Endothelial cell of umbilical vein (primary cell): ENCODE data around the gene PRDX5. TPM values are rescaled to one million over a fixed set of nuclear protein-coding genes. Genes with fewer than 3 reads are reported as not detected.

Experiments
- BruUV-seq: library from RNA; stranded (reverse); fragments of 400-500 nt; replicated peaks from 2 replicates; lab custom pipeline; 2021; lab: Mats Ljungman, UMichigan
- CTCF ChIA-PET: fragments of 300-600, 350-600 bp; sonication (Branson Sonifier 250); formaldehyde crosslinking; loops from one replicate; lab custom pipeline; 2021; ENCODE audit warnings: antibody characterized with exemption, inconsistent platforms; lab: Charles Lee
- POLR2A ChIA-PET: fragments of 300-600, 350-600 bp; sonication (Branson Sonifier 250); formaldehyde crosslinking; loops from one replicate; lab custom pipeline; 2021; ENCODE audit warnings: antibody characterized with exemption, inconsistent platforms; lab: Charles Lee
- DNase-seq: peaks from one replicate; pipeline ENCODE4 v3.0.0-alpha.2; 2011; ENCODE audit warnings: low read depth, low spot score
- FAIRE-seq: peaks from 2 replicates; lab custom pipeline; 2011; peaks lifted over from hg19 to GRCh38; lab: Jason Lieb, UNC
- H2AFZ ChIP-seq: 2 replicates; pipeline ENCODE4 v1.6.0; 2012; ENCODE audit warnings: low read depth, low read length, control low read depth, inconsistent platforms
- H3K27ac ChIP-seq: 2 replicates; pipeline ENCODE4 v1.5.1; 2011; ENCODE audit warnings: low read depth, mild to moderate bottlenecking, control low read depth, low read length, moderate library complexity; ENCODE audit not compliant: insufficient read depth
- H3K27me3 ChIP-seq, 2 experiments: 2 replicates each; pipeline versions ENCODE4 v1.6.0 to v1.6.1; 2011; ENCODE audit warnings: low read length in 2 of 2, mixed read lengths in 1 of 2; ENCODE audit not compliant: control insufficient read depth in 2 of 2, insufficient read depth in 2 of 2
- H3K36me3 ChIP-seq, 2 experiments: 2 replicates in 1 of 2; 3 replicates in 1 of 2; pipeline ENCODE4 v1.5.1; 2011; ENCODE audit warnings: low read length in 2 of 2, mild to moderate bottlenecking in 1 of 2, moderate library complexity in 1 of 2; ENCODE audit not compliant: control insufficient read depth in 2 of 2, insufficient read depth in 2 of 2; ENCODE audit errors: extremely low read depth in 1 of 2
- H3K4me1 ChIP-seq: 3 replicates; pipeline ENCODE4 v1.5.1; 2011; ENCODE audit warnings: mild to moderate bottlenecking, low read length; ENCODE audit not compliant: control insufficient read depth, insufficient read depth; ENCODE audit errors: extremely low read depth
- H3K4me2 ChIP-seq: 2 replicates; pipeline ENCODE4 v1.6.1; 2011; ENCODE audit warnings: low read length, control low read depth, mixed read lengths; ENCODE audit not compliant: insufficient read depth
- H3K4me3 ChIP-seq, 3 experiments: fragments of 200-600 bp in 1 of 3; sonication (generic), shearing (Covaris generic) in 1 of 3; replicated peaks in 1 of 3; 2 replicates each; pipeline ENCODE4 v1.5.1; 2011 to 2016; ENCODE audit warnings: control low read depth in 3 of 3, low read length in 3 of 3, mild to moderate bottlenecking in 2 of 3, inconsistent platforms in 1 of 3, low read depth in 1 of 3, moderate library complexity in 1 of 3; ENCODE audit not compliant: insufficient read depth in 1 of 3
- H3K79me2 ChIP-seq: 2 replicates; pipeline ENCODE4 v1.6.0; 2012; ENCODE audit warnings: low read length, inconsistent platforms; ENCODE audit not compliant: control insufficient read depth, insufficient read depth
- H3K9ac ChIP-seq: replicated peaks from 2 replicates; pipeline ENCODE3; 2011; ENCODE audit warnings: low read length, control low read depth; ENCODE audit not compliant: insufficient read depth; ENCODE audit errors: extremely low read depth
- H3K9me1 ChIP-seq: replicated peaks from 3 replicates; pipeline ENCODE4 v1.6.0; 2011; ENCODE audit warnings: mild to moderate bottlenecking, low read length; ENCODE audit not compliant: control insufficient read depth, insufficient read depth; ENCODE audit errors: extremely low read depth
- H3K9me3 ChIP-seq: replicated peaks from 2 replicates; pipeline ENCODE4 v1.5.1; 2012; ENCODE audit warnings: low read length, inconsistent platforms; ENCODE audit not compliant: control insufficient read depth, insufficient read depth
- H4K20me1 ChIP-seq: replicated peaks from 2 replicates; pipeline ENCODE3; 2011; ENCODE audit warnings: mild to moderate bottlenecking, low read length; ENCODE audit not compliant: control insufficient read depth, insufficient read depth; ENCODE audit errors: extremely low read depth
- CTCF ChIP-seq, 2 donors: IDR thresholded peaks; 1 replicate in 1 of 2; 2 replicates in 1 of 2; pipeline ENCODE4 v1.5.1; 2011; ENCODE audit warnings: low read length in 2 of 2, mild to moderate bottlenecking in 2 of 2, moderate library complexity in 2 of 2, control low read depth in 1 of 2, inconsistent platforms in 1 of 2, low read depth in 1 of 2; ENCODE audit not compliant: insufficient read depth in 1 of 2; ENCODE audit errors: extremely low read depth in 1 of 2
- EZH2 ChIP-seq: IDR thresholded peaks from 2 replicates; pipeline ENCODE4 v1.6.1; 2012; ENCODE audit warnings: borderline replicate concordance, low read depth, mild to moderate bottlenecking, moderate library complexity, low read length, inconsistent platforms; ENCODE audit not compliant: severe bottlenecking
- FOS ChIP-seq: IDR thresholded peaks from 2 replicates; pipeline ENCODE4 v1.6.1; 2011; ENCODE audit warnings: mild to moderate bottlenecking, low read length, moderate library complexity, borderline replicate concordance; ENCODE audit not compliant: insufficient read depth
- GATA2 ChIP-seq: IDR thresholded peaks from 2 replicates; pipeline ENCODE4 v1.7.0; 2011; ENCODE audit warnings: low read depth, mild to moderate bottlenecking, moderate library complexity, mixed read lengths, low read length; ENCODE audit not compliant: insufficient read length, insufficient read depth
- JUN ChIP-seq: IDR thresholded peaks from 2 replicates; pipeline ENCODE4 v1.6.1; 2011; ENCODE audit warnings: borderline replicate concordance, low read depth; ENCODE audit not compliant: insufficient read length, insufficient read depth
- MAX ChIP-seq: IDR thresholded peaks from 2 replicates; pipeline ENCODE4 v1.6.1; 2011; ENCODE audit not compliant: insufficient read depth, insufficient read length
- MYC ChIP-seq: IDR thresholded peaks from one replicate; pipeline ENCODE4 v1.6.1; 2011; ENCODE audit warnings: mild to moderate bottlenecking, low read depth, low read length
- POLR2A ChIP-seq: IDR thresholded peaks from 2 replicates; pipeline ENCODE4 v1.6.1; 2012; ENCODE audit warnings: low read depth, mild to moderate bottlenecking, control low read depth, low read length
- POLR2AphosphoS5 ChIP-seq: IDR thresholded peaks from 2 replicates; pipeline ENCODE4 v1.6.1; 2012; ENCODE audit warnings: low read depth, mild to moderate bottlenecking, control low read depth, low read length, moderate library complexity; ENCODE audit not compliant: insufficient read depth
- dilution Hi-C: fragments of 300-500 bp; cut with MboI; formaldehyde crosslinking; loops from one replicate; pipeline ENCODE4 v1.15.0; 2019; ENCODE audit warnings: low sequenced_read_pairs; ENCODE audit not compliant: extremely low pct_ligation_motif_present
- intact Hi-C: fragments of 100-400 bp; cut with micrococcal nuclease; formaldehyde crosslinking; loops from one replicate; pipeline ENCODE4 v1.10.0; 2022
- polyA plus RNA-seq, 4 experiments: library from polyadenylated mRNA; depleted of rRNA in 3 of 4; stranded (reverse) in 3 of 4; unstranded in 1 of 4; fragments of >200 nt; gene quantifications; 2 replicates each; pipeline versions ENCODE4 v1.2.1 to v1.2.3, GENCODE V29; 2011 to 2012; ENCODE audit warnings: missing spikeins in 1 of 4
- total RNA-seq: library from RNA; stranded (reverse); gene quantifications from 2 replicates; pipeline ENCODE4 v1.2.3, GENCODE V29; 2021

PRDX5 gene
- total and polyA plus RNA-seq, 2 donors (not counting 3 experiments of a cell fraction or from before 2014, with no cell fraction given): 199 to 709 TPM

GRCh38 chr11:64284962-64285884 is 32.7 kb upstream of the PRDX5 start, which contains the start of gene GPR137:
Gene GPR137 (plus strand): TSS chr11:64285848. CDS start chr11:64286525, 677 bp downstream.
- peaks cover 11% of the 10 kb centered on the region for H3K4me1 ChIP-seq
- H3K4me3 ChIP-seq: peak within 1 kb of the TSS; percentile 42 to 49 (median 44)
- TSS peak; percentile 78 for BruUV-seq
- peak; percentile 79 for DNase-seq
- H3K27me3 ChIP-seq: peaks cover 2 to 3% of the 10 kb centered on the region in 2 experiments
- intact Hi-C loops (loop anchor here (1.0 to 5.0 kb wide), 5 partner anchors 15 to 98 kb away; partner anchors contain the start of genes ESRRA, PLCB3, PPP1R14B and STIP1), dilution Hi-C loops (no loop called here)
- CTCF ChIA-PET: interaction anchor here (0.8 to 3.5 kb wide), 10 partner anchors 14 to 100 kb away, joined by 3 to 26 read pairs (median 6); partner anchors contain the start of genes CATSPERZ, PRDX5, STIP1 and TRMT112
- H3K27ac ChIP-seq: peak within 1 kb of the TSS; percentile 35
- peak within 1 kb of the TSS; percentile 75 for H2AFZ ChIP-seq
- POLR2A ChIA-PET: interaction anchor here (1.0 kb wide), 1 partner anchor 14 kb away, joined by 3 read pairs; no protein-coding TSS in a partner anchor
- peak; percentile 48 for FAIRE-seq
- H3K9ac ChIP-seq: peak within 1 kb of the TSS; percentile 54
- H3K79me2 ChIP-seq: peaks cover 2% of the 10 kb centered on the region
- TF ChIP-seq POLR2A: peak; percentile 57
- no peak for TF ChIP-seq JUN
- TF ChIP-seq MYC: no peak
- TF ChIP-seq POLR2AphosphoS5: peak; percentile 55
- no peak for TF ChIP-seq EZH2
- no peak for TF ChIP-seq FOS
- TF ChIP-seq MAX: no peak
- no peak for TF ChIP-seq CTCF (IDR thresholded peaks at IDR 0.05; ENCODE audit: extremely low read depth in 1 of 2, insufficient read depth in 1 of 2, low read depth in 1 of 2, low read length in 2 of 2)
- TF ChIP-seq GATA2: no peak
- no peaks in the 10 kb centered on the region for H3K9me1 ChIP-seq
- no peaks in the 10 kb centered on the region for H4K20me1 ChIP-seq
- peak within 1 kb of the TSS; percentile 60 for H3K4me2 ChIP-seq
- H3K36me3 ChIP-seq: peaks cover 0 to 5% of the 10 kb centered on the region in 2 experiments
- no peaks in the 10 kb centered on the region for H3K9me3 ChIP-seq
